GM18907 (cell line): Measurements from ENCODE around the gene HSP90AB1.

Experiments used
- ATAC-seq: cut with Tn5 transposase; IDR thresholded peaks from one replicate; pipeline ENCODE4 v1.9.1; 2021; ENCODE audit warnings: mild to moderate bottlenecking, moderate library complexity; ENCODE audit not compliant: unreplicated experiment

The HSP90AB1 gene

DNA sequence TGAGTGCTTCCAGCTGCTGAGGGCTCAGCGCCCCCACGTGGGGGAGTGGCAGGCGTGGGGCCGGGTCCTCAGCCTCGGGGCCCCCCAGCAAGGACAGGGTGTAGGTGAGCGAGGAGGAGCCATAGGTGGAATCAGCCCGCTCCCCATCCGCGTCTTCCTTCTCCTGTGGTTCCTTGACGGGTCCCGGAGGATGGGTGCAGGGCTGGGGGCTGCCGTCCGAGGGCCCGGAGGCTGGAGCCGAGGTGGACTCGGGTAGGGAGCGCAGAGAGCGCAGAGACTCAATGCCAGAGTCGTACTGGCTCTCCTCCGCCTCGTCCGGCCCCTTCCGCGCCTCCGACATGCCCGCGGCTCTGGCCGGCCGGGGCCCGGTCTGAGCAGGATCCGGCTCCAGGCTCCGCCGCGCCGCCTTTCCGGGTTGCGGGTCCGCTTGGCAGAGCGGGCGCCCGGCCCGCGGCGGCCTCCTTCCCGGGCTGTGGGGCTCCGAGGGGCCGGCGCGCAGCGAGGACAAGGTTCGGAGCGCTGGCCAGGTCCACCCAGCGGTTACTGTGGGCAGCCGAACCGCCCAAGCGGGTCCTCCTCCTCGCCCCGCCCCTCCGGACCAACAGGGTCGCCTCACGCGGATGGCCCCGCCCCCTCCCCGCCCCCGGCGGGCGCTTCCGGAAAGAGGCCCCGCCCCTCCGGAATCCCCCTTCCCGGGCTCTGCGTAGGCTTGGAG, 18.3 kb downstream of the HSP90AB1 start, which contains the start of gene NFKBIE:
Gene NFKBIE, minus strand, starts transcription at position 545 of the 715 bp plus-strand sequence. Its CDS starts 205 bp downstream, at position 340.
- ATAC-seq, result peak; percentile 39

DNA sequence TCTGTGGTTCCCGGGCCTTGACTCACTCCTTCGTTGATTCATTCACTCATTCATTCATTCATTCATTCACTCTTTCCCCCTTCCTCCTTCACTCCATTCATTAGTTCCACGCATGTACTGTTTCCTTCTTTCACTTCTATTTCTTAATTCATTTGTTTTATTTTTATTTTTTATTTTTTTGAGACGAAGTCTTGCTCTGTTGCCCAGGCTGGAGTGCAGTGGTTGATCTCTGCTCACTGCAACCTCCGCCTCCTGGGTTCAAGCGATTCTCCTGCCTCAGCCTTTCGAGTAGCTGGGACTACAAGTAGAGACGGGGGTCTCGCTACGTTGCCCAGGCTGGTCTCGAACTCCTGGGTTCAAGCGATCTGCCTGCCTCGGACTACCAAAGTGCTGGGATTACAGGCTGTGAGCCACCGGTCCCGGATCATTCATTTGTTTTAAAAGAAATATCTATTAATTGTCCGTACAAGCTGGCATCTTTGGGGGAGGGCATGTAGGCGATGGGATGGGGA, 18.9 kb downstream of the HSP90AB1 start:
- ATAC-seq, result no peak

DNA sequence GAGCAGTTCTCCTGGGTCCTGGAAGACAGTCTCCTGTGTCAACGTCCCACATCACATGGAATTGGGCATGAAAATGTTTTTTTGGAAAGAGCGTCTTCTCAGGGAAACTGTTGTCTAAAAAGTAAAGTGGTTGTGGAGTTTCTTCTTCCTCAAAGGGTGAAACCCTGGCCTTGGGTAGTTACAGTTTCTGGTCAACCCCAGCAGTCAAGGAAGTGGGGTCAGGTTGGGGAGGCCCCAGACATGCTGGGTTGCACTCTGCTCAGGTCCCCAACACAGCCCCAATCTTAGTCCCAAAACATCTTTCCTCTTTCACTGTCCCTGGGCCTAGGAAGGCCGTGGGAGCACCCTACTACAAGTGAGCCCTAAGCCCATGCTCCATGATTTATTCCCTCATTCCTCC, 19.4 kb downstream of the HSP90AB1 start:
- peak; percentile 35 for ATAC-seq

DNA sequence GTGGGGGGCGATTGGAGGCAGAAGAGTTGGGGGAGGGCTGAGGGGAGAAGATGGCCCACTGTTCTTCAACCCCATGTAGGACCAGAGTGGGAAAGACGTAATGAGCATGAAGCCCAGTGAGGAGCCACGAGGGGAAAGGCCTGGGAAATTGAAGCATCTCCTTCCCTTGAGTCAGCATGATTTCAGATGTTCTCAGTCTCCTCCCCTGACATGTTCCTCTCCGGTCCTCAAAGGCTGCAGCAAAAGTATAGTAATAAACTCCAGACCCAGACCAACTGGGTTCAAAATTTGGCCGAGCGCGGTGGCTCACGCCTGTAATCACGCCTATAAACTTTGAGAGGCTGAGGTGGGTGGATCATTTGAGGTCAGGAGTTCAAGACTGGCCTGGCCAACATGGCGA, 20.4 kb downstream of the HSP90AB1 start:
- no peak for ATAC-seq

DNA sequence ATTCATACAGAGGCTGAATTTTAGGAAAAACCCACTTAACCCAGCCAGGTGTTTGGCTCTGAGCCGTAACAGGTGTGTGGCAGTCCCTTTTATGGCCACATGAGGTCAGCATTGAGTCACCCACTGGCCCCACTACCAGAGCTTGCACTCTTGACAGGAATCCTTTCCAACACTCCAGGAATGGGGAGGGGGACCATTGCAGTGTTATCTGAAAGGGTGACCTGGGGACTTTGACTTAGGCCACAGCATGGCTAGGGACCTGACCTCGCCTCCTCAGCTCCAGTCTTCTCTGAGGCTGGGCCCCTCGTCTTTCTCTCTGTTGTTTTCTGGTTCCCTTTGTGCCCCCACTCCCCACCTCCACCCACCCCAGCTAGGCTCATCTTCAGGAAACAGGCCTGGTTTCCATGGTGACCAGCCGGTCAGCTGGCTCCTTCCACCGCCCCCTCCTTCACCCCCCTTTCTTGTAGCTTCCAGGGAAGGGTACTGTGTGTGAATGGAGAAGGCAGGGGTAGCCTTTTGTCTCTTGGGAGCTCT, 21.3 kb downstream of the HSP90AB1 start:
- ATAC-seq, result no peak

DNA sequence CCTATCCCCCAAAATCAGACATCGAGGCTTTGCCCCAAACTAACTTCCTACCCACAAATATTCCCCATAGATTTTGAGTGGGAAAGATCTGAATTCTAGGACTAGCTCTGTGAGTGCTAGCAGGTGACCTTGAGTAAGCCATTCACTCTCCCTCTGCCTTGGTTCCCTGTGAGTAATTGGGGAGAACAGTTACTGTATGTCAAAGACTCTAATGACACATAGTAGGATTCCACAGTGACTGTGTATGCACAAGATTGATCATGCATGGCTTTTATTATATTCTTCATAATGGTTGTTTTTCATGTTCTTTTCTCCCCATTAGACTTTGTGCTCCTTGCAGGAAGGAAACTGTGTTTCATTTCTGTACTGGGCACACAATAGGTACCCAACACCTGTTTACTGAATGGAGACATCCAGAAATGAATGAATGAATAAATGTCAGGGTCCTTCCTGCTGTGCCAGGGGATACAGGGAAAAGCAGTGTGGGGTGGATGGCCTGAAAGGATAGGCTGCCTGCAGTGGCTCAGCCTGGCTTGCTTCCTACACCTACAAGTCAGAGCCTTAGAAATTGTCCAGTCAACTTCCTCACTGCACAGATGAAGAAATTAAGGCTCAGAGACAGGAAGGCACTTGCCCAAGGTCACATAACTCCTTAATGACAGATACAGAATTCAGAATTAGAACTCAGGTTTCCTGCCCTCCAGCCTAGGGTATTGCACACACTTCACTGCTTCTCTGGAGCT, 22.4 kb downstream of the HSP90AB1 start:
- no peak for ATAC-seq

DNA sequence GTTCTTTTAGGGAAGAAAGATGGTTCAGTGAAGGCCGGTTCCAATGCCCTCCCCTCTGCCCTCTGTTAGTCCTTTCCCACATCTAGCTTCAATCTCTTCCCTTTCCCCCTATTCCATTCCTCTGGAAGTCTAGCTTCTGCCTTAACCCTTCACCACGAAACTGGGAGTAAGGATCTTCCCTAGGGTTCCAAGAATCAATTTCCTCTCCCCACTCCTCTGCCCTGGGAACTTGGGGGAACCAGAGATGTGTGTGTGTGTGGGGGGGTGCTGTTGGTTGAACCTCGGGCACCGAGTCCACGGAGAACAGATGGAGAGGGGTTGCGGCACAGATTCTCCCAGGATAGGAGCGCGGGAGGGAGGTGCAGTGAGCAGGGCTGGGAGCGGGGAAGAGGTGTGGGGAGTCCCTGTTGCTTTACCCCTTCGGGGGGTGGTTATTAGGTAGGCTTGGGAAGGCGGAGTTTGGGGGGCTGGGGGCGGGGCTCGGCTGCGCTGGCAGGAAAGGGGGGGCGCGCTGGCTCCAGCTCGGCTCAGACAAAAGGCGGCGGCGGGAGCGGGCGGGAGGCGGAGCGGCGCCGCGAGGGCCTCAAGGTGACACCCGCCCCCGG, 23.1 kb downstream of the HSP90AB1 start, which contains the start of gene TMEM151B:
Gene TMEM151B, plus strand, starts transcription at position 530 of the 605 bp plus-strand sequence. CDS start 293 bp downstream, outside the sequence.
- no peak for ATAC-seq

DNA sequence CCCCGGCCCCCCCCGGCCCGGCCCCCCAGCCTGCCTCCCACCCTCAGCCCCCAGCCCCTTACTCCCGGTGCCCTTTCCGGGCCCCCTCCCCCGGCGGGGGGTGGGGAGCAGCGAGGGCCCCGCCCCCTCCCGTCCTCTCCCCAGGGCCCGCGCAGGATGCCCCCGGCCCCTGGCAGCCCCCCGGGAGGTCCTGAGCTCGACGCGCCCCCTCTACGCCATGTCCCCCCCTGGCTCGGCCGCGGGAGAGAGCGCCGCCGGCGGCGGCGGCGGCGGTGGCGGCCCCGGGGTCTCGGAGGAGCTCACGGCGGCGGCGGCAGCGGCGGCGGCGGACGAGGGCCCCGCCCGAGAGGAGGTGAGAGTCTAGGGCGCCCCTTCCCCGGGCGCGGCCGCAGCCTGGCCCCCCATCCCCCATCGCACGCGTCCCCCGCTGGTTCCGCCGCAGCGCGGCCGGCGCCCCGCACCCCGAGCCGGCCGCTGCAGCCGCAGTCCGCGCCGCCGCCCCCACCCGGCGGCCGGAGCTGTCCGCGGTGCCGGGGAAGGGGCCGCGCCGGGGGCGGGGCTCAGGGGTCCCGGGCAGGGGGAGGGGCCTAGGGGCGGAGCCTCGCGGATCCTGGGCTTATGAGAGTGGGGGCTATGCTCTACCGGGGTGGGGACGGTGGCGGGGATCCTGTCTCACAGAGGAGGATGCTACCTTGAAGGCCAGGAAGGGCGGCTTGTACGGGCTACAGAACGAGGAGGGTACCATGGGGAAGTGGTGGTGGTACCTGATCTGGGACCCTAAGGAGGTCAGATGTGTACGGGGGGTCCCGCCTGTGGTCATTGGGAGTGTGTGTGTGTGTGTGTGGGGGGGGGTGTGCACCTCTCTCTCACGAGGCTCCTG, 23.9 kb downstream of the HSP90AB1 start:
- ATAC-seq, result no peak

DNA sequence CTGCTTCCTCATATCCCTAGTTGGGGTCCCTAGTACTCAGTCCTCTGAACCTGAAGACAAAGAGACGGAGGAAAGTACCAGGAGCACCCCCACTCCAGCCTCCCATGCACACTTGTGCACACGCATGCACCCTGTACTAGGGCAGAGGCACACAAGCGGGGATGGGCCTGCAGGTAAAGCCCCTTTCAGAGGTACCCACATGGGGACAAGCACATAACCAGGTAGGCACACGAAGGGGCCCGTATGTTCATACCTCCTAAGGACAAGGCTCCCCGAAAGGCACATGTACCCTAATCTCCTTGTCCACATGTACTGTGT, 24.5 kb downstream of the HSP90AB1 start:
- ATAC-seq, result no peak

DNA sequence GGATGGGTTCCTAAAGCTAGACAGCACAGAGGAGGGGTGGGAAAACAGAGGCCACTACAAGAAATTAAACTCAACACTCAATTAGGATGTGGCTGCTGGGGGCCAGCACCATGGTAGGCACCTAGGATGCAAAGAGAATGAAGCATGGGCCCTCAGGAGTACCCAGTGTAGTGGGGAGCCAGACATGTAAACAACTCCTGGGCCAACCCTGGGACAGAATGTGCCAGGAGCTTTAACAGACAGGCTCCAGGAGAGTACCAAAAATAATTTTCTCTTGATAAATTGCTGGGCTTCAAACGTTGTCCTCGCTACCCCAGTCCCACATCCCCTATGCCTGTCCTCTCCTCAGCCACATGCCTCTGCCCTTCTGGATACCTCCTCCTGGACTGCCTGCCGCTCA, 25.0 kb downstream of the HSP90AB1 start:
- no peak for ATAC-seq

DNA sequence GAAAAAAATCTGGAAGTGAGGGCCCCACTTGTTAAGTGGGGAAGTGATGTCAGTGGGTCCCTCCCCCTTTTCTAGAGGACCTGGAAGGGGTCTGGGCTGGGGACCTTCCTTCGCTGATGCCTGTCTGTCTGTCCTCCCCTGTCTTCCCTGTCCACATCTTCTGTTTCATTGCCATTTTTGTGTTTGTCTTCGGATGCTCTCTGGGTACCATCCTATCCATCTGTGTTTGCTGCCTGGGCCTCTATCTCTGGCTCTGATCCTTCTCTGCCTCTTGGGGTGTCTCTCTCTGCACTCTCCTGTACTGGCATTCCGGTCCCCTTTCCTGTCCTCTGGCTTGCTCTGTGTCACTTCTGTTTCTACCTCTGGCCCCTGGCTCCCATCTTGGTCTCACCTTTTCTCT, 25.6 kb downstream of the HSP90AB1 start:
- no peak for ATAC-seq

DNA sequence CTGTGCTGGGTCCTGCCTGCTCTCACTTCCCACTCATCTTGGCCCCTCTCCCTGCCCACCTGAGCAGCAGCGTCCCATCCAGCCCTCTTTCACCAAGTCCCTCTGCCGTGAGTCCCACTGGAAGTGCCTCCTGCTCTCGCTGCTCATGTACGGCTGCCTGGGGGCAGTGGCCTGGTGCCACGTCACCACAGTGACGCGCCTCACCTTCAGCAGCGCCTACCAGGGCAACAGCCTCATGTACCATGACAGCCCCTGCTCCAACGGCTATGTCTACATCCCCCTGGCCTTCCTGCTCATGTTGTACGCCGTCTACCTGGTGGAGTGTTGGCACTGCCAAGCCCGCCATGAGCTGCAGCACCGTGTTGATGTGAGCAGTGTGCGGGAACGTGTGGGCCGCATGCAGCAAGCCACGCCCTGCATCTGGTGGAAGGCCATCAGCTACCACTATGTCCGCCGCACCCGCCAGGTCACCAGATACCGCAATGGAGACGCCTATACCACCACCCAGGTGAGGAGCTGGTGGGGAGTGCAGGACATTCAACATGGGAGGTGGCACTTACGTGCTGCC, 26.2 kb downstream of the HSP90AB1 start:
- ATAC-seq, result no peak

DNA sequence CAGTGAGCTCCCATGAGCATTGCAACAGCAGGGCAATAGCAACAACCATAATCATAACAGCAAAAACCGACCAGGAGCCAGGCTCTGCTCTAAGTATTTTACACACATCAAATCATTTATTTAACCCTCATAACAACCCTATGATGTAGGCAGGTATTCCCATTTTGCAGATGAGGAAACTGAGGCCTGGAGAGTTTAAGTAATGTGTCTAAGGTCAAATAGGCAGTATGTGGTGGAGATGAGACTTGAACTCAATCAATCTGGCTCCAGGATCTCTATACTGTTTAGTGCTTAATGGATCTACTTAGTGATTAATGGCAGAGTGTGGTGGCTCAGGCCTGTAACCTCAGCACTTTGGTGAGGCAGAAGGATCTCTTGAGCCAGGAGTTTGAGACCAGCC, 26.7 kb downstream of the HSP90AB1 start:
- ATAC-seq, result no peak

DNA sequence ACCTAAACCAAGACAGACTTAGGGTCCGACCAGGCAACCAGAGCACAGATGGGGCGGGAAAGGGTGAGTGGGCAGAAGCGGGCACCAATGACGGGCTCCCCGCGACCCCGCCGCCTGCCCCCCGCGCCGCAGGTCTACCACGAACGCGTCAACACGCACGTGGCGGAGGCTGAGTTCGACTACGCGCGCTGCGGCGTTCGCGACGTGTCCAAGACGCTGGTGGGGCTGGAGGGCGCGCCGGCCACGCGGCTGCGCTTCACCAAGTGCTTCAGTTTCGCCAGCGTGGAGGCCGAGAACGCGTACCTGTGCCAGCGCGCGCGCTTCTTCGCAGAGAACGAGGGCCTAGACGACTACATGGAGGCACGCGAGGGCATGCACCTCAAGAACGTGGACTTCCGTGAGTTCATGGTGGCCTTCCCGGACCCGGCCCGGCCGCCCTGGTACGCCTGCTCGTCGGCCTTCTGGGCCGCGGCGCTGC, 28.4 kb downstream of the HSP90AB1 start:
- no peak for ATAC-seq

DNA sequence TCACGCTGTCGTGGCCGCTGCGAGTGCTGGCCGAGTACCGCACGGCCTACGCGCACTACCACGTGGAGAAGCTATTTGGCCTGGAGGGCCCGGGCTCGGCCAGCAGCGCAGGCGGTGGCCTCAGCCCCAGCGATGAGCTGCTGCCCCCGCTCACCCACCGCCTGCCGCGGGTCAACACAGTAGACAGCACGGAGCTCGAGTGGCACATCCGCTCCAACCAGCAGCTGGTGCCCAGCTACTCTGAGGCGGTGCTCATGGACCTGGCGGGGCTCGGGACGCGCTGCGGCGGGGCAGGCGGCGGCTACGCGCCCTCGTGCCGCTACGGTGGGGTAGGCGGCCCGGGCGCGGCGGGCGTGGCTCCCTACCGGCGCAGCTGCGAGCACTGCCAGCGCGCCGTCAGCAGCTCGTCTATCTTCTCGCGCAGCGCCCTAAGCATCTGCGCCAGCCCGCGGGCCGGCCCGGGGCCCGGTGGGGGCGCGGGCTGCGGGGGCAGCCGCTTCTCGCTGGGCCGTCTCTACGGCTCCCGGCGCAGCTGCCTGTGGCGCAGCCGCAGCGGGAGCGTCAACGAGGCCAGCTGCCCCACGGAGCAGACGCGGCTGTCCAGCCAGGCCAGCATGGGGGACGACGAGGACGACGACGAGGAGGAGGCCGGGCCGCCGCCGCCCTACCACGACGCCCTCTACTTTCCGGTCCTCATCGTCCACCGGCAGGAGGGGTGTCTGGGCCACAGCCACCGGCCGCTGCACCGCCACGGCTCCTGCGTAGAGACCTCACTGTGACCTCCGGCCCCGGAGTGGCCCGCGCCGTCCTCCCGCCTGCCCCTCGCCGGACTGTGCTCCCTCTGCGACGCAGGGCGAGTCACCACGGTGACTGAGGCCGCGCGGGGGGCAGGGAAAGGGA, 29.1 kb downstream of the HSP90AB1 start:
- ATAC-seq, result no peak

DNA sequence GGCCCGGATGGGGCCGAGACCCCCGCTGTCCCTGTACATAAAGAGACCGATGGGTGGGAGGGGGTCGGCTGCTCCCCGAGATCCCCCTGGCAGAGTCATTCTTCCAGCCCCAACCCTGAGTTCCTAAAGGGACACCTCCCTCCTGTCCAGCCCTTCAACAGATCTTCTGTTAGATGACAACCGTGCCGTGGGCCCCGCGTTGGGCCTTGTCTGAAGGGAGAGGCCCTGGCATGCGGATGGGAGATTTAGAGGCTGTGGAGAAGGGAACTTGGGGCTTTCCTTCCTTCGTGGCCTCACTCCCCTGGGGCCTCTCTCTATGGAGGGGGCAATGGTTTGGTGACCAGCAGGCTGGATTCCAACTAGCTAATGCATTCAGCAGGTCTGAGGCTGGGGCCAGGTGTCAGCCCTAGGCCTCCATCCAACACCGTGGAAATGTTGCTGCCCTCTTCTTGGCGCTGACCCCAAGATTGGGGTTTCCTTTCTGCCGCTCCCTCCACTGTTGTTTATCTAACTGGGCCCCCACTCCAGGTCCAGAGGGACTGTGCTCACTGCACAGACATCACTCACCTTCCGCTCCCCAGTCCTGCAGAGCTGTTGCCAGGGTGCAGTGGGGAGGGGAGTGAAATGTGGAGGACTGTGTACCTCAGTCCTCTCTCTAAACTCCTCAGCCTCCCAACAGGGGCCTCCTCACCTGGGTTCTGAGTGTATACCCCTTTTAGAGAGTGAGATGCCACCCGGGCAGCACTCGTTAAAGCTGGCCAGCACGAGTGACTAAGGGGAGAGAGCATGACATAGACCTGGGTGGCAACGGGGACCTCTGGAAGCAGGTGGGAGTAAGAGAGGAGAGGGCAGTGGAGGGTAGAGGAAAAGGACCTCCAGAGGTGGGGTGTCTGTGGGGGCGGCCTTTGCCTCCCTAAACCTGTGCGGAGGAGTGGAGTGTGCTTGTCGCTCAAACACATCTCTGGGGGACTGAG, 30.1 kb downstream of the HSP90AB1 start:
- ATAC-seq, result no peak

DNA sequence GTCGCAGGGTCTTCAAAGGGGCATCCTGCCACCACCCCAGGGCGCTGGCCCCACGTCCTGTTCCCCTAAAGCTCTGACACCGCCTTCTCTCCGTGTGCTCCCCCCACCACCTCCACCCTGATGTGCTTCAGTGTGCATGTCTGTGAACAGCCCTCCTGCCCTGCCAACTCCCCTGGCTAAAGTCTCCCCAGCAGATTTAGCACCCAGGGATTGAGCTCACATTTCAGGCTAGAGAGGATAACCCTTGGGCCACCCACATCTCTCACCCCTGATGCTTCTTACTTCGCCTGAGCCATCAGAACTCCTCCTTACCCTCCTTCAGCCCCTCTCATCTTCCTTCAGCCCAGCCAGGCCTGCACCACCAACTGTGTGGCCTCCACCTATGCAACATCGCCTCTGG, 30.9 kb downstream of the HSP90AB1 start:
- ATAC-seq, result no peak

DNA sequence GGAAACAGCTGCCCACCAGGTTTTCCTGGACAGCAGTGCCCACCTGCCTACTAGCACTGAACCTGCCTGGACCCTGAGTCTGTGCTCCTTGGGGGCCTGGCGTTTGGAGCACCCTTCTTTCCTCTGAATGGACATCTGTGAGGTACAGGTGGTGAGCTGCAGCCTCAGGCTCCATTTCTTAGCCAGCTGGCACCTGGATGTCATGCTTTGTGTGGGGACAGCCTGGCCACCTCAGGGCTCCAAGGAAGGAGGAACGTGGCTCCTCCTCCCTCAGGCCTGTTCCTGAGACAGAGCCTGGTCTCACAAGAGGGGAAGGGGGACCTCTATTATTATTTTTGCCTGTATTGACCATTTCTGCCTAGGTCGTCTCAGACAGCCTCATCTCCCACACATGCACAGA, 31.4 kb downstream of the HSP90AB1 start:
- no peak for ATAC-seq
